IgD-negative memory B cell (primary cell): Measurements from ENCODE around the gene DSG2. TPM values are rescaled to one million over a fixed set of nuclear protein-coding genes. Genes with fewer than 3 reads are reported as not detected.
A peak's percentile ranks its signal among the peaks of the same experiment; 100 is the strongest.

Source experiments
- H3K27ac Mint-ChIP-seq, 3 donors: one replicate each; pipeline ENCODE4 v1.8.0; 2020 to 2022; ENCODE audit warnings: mild to moderate bottlenecking in 3 of 3, mixed read lengths in 3 of 3, moderate library complexity in 1 of 3
- H3K27me3 Mint-ChIP-seq: one replicate; pipeline ENCODE4 v1.8.0; 2021; ENCODE audit warnings: mixed read lengths
- H3K36me3 Mint-ChIP-seq: one replicate; pipeline ENCODE4 v1.8.0; 2020; ENCODE audit warnings: mild to moderate bottlenecking, mixed read lengths
- H3K4me1 Mint-ChIP-seq, 3 donors: one replicate each; pipeline ENCODE4 v1.8.0; 2020 to 2022; ENCODE audit warnings: mixed read lengths in 3 of 3, mild to moderate bottlenecking in 1 of 3
- H3K4me3 Mint-ChIP-seq, 4 donors: one replicate each; pipeline ENCODE4 v1.8.0; 2020 to 2022; ENCODE audit warnings: mild to moderate bottlenecking in 4 of 4, mixed read lengths in 4 of 4, moderate library complexity in 3 of 4
- H3K9me3 Mint-ChIP-seq, 3 donors: one replicate each; pipeline ENCODE4 v1.8.0; 2020 to 2021; ENCODE audit warnings: mixed read lengths in 3 of 3, mild to moderate bottlenecking in 1 of 3
- polyA plus RNA-seq: library from polyadenylated mRNA; unstranded; fragments of 300-500 nt; fragmentation: Illumina TruSeq; gene quantifications from one replicate; pipeline ENCODE4 v1.2.3, GENCODE V29; 2021

DSG2 gene
- not detected for polyA plus RNA-seq

GRCh38 chr18:31497836-31498573 is at the start of gene DSG2:
TSS of gene DSG2 (plus strand) at chr18:31498177. CDS start at chr18:31498252, 75 bp downstream.
- peak within 1 kb of the TSS in 3 of 4 donors; percentile 61 to 81 (median 69) for H3K4me3 Mint-ChIP-seq
- no peak within 1 kb of the TSS for H3K27ac Mint-ChIP-seq
- H3K9me3 Mint-ChIP-seq = no peaks in the 10 kb centered on the region
- H3K4me1 Mint-ChIP-seq = peaks cover 0 to 9% (median 8%) of the 10 kb centered on the region in 3 donors
- H3K36me3 Mint-ChIP-seq = no peaks in the 10 kb centered on the region
- H3K27me3 Mint-ChIP-seq = peaks cover 29% of the 10 kb centered on the region

- H3K4me1 Mint-ChIP-seq = no peaks in the 10 kb centered on the region
- no peak overlapping the region for H3K4me3 Mint-ChIP-seq
- no peaks in the 10 kb centered on the region for H3K36me3 Mint-ChIP-seq
- H3K27ac Mint-ChIP-seq = no peak overlapping the region
- H3K9me3 Mint-ChIP-seq = no peaks in the 10 kb centered on the region
- no peaks in the 10 kb centered on the region for H3K27me3 Mint-ChIP-seq
These were observed 47.6 kb upstream of the DSG2 start for GRCh38 chr18:31450409-31450808.

- no peak overlapping the region for H3K4me3 Mint-ChIP-seq
- H3K9me3 Mint-ChIP-seq = no peaks in the 10 kb centered on the region
- no peak overlapping the region for H3K27ac Mint-ChIP-seq
- H3K4me1 Mint-ChIP-seq = no peaks in the 10 kb centered on the region
- no peaks in the 10 kb centered on the region for H3K36me3 Mint-ChIP-seq
- H3K27me3 Mint-ChIP-seq = no peaks in the 10 kb centered on the region
These were observed 46.4 kb upstream of the DSG2 start for GRCh38 chr18:31451625-31452024.

DNA sequence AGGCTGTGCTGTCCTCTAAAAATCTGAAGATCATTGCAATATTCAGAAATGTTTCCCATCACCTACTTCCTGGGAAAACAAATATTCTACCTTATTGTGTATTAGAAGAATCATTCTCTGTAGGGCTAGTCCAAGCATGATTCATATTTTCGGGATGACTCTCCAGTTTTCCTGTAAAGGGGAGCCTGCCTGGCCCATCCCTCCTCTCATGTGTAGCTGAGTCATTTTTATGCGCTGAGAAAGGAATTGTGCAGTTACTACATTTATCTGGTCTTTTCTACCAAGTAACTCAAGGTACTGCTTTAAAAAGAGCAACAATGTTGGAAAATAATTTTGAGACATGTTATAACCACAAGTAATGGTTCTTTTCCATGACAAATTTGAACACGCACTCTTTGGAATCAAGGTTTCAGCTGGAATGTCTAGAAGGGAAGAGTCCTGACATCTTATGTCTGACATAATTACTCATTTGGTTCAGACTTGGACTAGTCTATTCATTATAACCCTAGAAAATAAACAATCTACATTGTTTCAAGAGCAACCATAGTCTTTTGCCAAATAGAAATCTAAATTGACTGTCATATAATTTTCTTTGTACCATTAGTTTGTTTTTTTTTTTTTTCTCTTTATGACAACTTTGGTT is 43.8 kb upstream of the DSG2 start:
- no peaks in the 10 kb centered on the region for H3K36me3 Mint-ChIP-seq
- H3K9me3 Mint-ChIP-seq = peaks cover 0 to 2% (median 0%) of the 10 kb centered on the region in 3 donors
- H3K27me3 Mint-ChIP-seq = no peaks in the 10 kb centered on the region
- H3K27ac Mint-ChIP-seq = no peak overlapping the region
- H3K4me1 Mint-ChIP-seq = no peaks in the 10 kb centered on the region
- H3K4me3 Mint-ChIP-seq = no peak overlapping the region

DNA sequence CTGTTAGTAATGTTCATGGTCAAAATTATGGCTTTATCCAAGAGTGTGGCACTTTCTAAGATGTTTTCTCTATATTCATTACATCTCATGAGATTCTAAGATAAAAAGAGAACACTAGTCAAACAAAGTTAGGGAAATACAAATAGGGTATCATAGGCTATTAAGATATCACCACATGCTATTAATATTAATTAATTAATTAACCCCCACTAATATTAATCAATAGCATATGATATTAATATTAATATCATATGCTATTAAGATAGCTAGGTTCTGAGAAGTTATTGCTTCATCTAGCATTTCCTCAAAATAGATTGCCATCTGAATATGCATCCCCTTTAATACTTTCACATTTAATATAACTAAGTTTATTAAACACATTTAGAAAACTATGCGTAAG is 28.3 kb upstream of the DSG2 start:
- no peaks in the 10 kb centered on the region for H3K4me1 Mint-ChIP-seq
- H3K9me3 Mint-ChIP-seq = no peaks in the 10 kb centered on the region
- H3K36me3 Mint-ChIP-seq = peaks cover 2% of the 10 kb centered on the region
- H3K27ac Mint-ChIP-seq = no peak overlapping the region
- H3K4me3 Mint-ChIP-seq = no peak overlapping the region
- H3K27me3 Mint-ChIP-seq = peaks cover 4% of the 10 kb centered on the region

- H3K4me3 Mint-ChIP-seq = no peak overlapping the region
- no peaks in the 10 kb centered on the region for H3K36me3 Mint-ChIP-seq
- no peaks in the 10 kb centered on the region for H3K4me1 Mint-ChIP-seq
- H3K9me3 Mint-ChIP-seq = no peaks in the 10 kb centered on the region
- no peak overlapping the region for H3K27ac Mint-ChIP-seq
- no peaks in the 10 kb centered on the region for H3K27me3 Mint-ChIP-seq
These were observed 19.3 kb upstream of the DSG2 start for GRCh38 chr18:31478688-31479087.

DNA sequence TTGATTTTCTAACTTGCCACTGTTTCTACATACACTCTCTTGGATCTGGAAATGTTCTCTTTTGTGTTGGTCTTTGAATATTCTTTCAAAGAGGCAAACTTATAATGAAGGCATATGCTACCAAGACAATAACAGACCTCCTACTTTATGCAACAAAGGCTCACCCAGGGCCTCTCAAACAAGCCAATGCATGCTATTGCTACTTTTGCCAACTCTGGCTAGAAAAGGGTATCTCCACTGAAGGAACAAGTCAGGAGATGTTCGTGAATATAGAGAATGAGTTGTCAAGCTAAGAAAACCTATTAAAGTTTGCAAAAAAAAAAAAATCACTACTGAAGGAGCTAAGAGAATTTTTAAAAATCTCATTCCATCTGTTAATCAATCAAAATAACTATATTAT is 15.9 kb upstream of the DSG2 start:
- Mint-ChIP-seq H3K9me3 (peaks cover 0 to 3% (median 0%) of the 10 kb centered on the region in 3 donors), H3K36me3 (no peaks in the 10 kb centered on the region), H3K27ac (no peak overlapping the region), H3K4me1 (no peaks in the 10 kb centered on the region), H3K4me3 (no peak overlapping the region), H3K27me3 (no peaks in the 10 kb centered on the region)

- Mint-ChIP-seq H3K4me1 (no peaks in the 10 kb centered on the region), H3K27me3 (no peaks in the 10 kb centered on the region), H3K36me3 (no peaks in the 10 kb centered on the region), H3K27ac (no peak overlapping the region), H3K4me3 (no peak overlapping the region), H3K9me3 (peaks cover 0 to 3% (median 0%) of the 10 kb centered on the region in 3 donors)
These were observed 14.6 kb upstream of the DSG2 start for GRCh38 chr18:31483396-31483795.

DNA sequence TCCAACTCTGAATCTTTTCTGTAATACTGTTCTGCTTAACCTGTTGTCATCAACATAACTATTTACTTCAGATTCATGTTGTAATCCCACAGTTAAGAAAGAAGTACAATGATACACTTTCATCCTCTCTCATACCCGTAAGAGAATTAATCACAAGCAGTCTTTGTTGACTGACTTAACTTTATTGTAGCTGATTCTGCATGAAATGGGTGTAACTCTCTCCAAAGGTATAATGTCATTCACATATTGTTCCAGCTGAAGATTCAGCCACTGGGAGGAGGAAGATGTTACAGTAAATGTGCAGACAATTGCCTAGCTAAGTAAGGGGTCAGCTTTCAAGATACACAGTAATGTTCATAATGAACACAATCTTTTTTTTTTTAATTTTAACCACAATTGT is 13.5 kb upstream of the DSG2 start:
- Mint-ChIP-seq H3K4me3 (no peak overlapping the region), H3K9me3 (peaks cover 0 to 3% (median 0%) of the 10 kb centered on the region in 3 donors), H3K36me3 (no peaks in the 10 kb centered on the region), H3K27ac (no peak overlapping the region), H3K27me3 (no peaks in the 10 kb centered on the region), H3K4me1 (no peaks in the 10 kb centered on the region)

- peaks cover 0 to 3% (median 0%) of the 10 kb centered on the region in 3 donors for H3K9me3 Mint-ChIP-seq
- no peaks in the 10 kb centered on the region for H3K4me1 Mint-ChIP-seq
- H3K27me3 Mint-ChIP-seq = no peaks in the 10 kb centered on the region
- H3K36me3 Mint-ChIP-seq = no peaks in the 10 kb centered on the region
- no peak overlapping the region for H3K4me3 Mint-ChIP-seq
- no peak overlapping the region for H3K27ac Mint-ChIP-seq
These were observed 11.8 kb upstream of the DSG2 start for GRCh38 chr18:31486165-31486564.

- no peaks in the 10 kb centered on the region for H3K36me3 Mint-ChIP-seq
- no peaks in the 10 kb centered on the region for H3K4me1 Mint-ChIP-seq
- H3K4me3 Mint-ChIP-seq = no peak overlapping the region
- H3K27me3 Mint-ChIP-seq = no peaks in the 10 kb centered on the region
- peaks cover 0 to 3% (median 0%) of the 10 kb centered on the region in 3 donors for H3K9me3 Mint-ChIP-seq
- no peak overlapping the region for H3K27ac Mint-ChIP-seq
These were observed 10.5 kb upstream of the DSG2 start for GRCh38 chr18:31487246-31488015.

DNA sequence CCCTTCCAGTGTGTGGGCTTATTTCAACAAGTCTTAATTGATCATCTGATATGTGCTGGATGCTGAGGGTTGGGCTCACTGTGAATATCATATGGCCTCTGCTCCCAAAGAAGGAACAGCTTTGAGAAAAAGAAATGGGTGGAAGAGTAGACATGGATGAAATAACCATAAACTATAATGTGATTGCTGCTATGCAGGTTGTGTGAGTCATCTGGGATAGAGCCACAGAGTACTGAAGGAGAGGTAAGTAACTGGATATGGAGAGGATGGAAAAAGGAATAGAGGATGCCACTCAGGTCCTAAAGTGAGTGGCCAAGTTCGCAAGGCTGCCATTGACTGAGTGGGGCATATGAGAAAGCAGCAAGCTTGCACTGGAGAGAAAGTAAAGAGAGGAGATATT is 8.7 kb upstream of the DSG2 start:
- Mint-ChIP-seq H3K27ac (no peak overlapping the region), H3K4me3 (no peak overlapping the region), H3K4me1 (no peaks in the 10 kb centered on the region), H3K27me3 (peaks cover 1% of the 10 kb centered on the region), H3K9me3 (peaks cover 0 to 3% (median 0%) of the 10 kb centered on the region in 3 donors), H3K36me3 (no peaks in the 10 kb centered on the region)

GRCh38 chr18:31490387-31490786 is 7.6 kb upstream of the DSG2 start:
- H3K27me3 Mint-ChIP-seq = peaks cover 5% of the 10 kb centered on the region
- H3K4me1 Mint-ChIP-seq = no peaks in the 10 kb centered on the region
- no peak overlapping the region for H3K4me3 Mint-ChIP-seq
- H3K9me3 Mint-ChIP-seq = peaks cover 0 to 3% (median 0%) of the 10 kb centered on the region in 3 donors
- H3K27ac Mint-ChIP-seq = no peak overlapping the region
- H3K36me3 Mint-ChIP-seq = no peaks in the 10 kb centered on the region

DNA sequence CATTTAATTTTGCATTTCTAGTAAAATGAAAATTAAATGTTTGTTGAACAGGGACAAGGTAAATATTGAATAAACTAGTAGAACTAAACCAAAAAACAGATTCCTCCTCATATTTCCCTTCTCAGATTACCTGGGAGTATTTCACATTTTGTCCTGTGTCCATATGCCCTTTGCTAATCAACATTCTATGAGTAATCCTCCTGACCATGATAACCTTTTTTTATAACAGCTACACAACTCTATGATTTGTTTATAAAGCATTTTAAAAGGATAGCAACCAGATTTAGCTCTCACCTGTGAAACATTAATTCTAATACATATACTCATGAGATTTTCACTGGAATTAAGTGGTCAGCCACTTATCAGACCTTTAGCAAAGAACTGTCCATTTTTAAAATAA is 7.1 kb upstream of the DSG2 start:
- peaks cover 5% of the 10 kb centered on the region for H3K27me3 Mint-ChIP-seq
- H3K4me3 Mint-ChIP-seq = no peak overlapping the region
- H3K4me1 Mint-ChIP-seq = no peaks in the 10 kb centered on the region
- H3K9me3 Mint-ChIP-seq = peaks cover 0 to 3% (median 0%) of the 10 kb centered on the region in 3 donors
- H3K27ac Mint-ChIP-seq = no peak overlapping the region
- H3K36me3 Mint-ChIP-seq = no peaks in the 10 kb centered on the region

GRCh38 chr18:31491586-31491985 is 6.4 kb upstream of the DSG2 start:
- H3K4me3 Mint-ChIP-seq = no peak overlapping the region
- H3K36me3 Mint-ChIP-seq = no peaks in the 10 kb centered on the region
- peaks cover 0 to 3% (median 0%) of the 10 kb centered on the region in 3 donors for H3K9me3 Mint-ChIP-seq
- H3K27me3 Mint-ChIP-seq = peaks cover 6% of the 10 kb centered on the region
- H3K27ac Mint-ChIP-seq = no peak overlapping the region
- no peaks in the 10 kb centered on the region for H3K4me1 Mint-ChIP-seq
